Measurements from ENCODE around the gene RPS3A. TPM values are rescaled to one million over a fixed set of nuclear protein-coding genes. Genes with fewer than 3 reads are reported as not detected.
A peak's percentile ranks its signal among the peaks of the same experiment; 100 is the strongest.

The RPS3A gene
- total and polyA plus RNA-seq, 2 of the 13 experiments (the other 11 are each of a cell fraction or from before 2014, with no cell fraction given), result 3,332 to 3,626 TPM

DNA sequence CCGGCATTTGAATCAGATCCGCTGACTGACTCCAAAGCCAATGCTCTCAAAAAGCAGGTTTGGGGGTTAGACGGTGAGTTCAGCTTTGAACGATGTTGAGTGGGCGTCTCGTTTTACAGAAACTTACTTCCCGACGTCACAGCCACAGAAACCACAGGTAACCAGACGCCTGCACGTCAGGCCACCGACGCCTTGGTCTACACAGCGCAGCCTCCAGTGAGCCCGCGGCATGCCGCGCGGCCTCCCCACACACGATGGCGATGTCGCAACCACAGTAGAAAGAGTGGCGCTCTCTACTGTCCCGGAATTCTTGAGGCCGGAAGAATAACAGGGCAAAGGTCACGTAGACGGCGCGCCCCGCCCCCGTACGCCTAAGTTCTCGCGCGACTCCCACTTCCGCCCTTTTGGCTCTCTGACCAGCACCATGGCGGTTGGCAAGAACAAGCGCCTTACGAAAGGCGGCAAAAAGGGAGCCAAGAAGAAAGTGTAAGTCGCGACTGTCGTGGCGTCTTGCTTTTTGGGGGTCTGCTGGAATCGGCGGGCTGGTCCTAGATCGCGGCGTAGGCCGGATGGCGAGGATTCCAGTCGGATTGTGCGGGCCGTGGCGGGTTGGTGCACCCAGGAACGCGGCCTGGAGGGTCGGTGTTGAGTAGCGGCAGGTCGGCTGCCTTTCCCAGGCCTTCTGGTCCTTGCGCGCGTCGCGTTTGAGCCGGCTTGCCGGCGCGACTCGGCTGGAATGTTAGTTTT, at the start of gene RPS3A (continued):
- TF ChIP-seq CBX5 (CRISPR knock-in tag; IDR thresholded peaks at IDR 0.05; ENCODE audit: borderline replicate concordance) (peak; percentile 79; the same call in 1 of the 2 replicates), NR2F1 (CRISPR knock-in tag; IDR thresholded peaks at IDR 0.05) (peak; percentile 74 to 92), ZNF605 (CRISPR knock-in tag; IDR thresholded peaks at IDR 0.05) (peak; percentile 96), ZMYM4 (CRISPR knock-in tag; IDR thresholded peaks at IDR 0.05) (peak; percentile 100), ZNF577 (CRISPR knock-in tag; IDR thresholded peaks at IDR 0.05; ENCODE audit: borderline replicate concordance, low read depth) (no peak), ZNF280D (CRISPR knock-in tag; IDR thresholded peaks at IDR 0.05) (peak; percentile 98), ZBTB34 (CRISPR knock-in tag; IDR thresholded peaks at IDR 0.05) (peak; percentile 93), ZNF367 (CRISPR knock-in tag; IDR thresholded peaks at IDR 0.05; ENCODE audit: borderline replicate concordance) (0 out of 2 replicates have a peak, but pooled peaks have one; percentile 51), ZNF772 (CRISPR knock-in tag; IDR thresholded peaks at IDR 0.05) (peak; percentile 91), NCOA2 (CRISPR knock-in tag; IDR thresholded peaks at IDR 0.05) (peak; percentile 74), IRF2 (CRISPR knock-in tag; IDR thresholded peaks at IDR 0.05) (peak; percentile 98), ZBTB7A (CRISPR knock-in tag; IDR thresholded peaks at IDR 0.05) (peak; percentile 55), ZNF383 (CRISPR knock-in tag; IDR thresholded peaks at IDR 0.05; ENCODE audit: borderline replicate concordance) (no peak; the same call in 1 of the 2 replicates), FLYWCH1 (CRISPR knock-in tag; IDR thresholded peaks at IDR 0.05) (peak; percentile 93; the same call in 1 of the 2 replicates), JUND (CRISPR knock-in tag; IDR thresholded peaks at IDR 0.05) (peak; percentile 43; the same call in 1 of the 2 replicates)
- TF ChIP-seq, protein P1, sequence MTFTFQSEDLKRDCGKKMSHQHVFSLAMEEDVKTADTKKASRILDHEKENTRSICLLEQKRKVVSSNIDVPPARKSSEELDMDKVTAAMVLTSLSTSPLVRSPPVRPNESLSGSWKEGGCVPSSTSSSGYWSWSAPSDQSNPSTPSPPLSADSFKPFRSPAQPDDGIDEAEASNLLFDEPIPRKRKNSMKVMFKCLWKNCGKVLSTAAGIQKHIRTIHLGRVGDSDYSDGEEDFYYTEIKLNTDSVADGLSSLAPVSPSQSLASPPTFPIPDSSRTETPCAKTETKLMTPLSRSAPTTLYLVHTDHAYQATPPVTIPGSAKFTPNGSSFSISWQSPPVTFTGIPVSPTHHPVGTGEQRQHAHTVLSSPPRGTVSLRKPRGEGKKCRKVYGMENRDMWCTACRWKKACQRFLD (CRISPR knock-in tag; IDR thresholded peaks at IDR 0.05; ENCODE audit: borderline replicate concordance), result peak; percentile 97
- TF ChIP-seq, protein P2, sequence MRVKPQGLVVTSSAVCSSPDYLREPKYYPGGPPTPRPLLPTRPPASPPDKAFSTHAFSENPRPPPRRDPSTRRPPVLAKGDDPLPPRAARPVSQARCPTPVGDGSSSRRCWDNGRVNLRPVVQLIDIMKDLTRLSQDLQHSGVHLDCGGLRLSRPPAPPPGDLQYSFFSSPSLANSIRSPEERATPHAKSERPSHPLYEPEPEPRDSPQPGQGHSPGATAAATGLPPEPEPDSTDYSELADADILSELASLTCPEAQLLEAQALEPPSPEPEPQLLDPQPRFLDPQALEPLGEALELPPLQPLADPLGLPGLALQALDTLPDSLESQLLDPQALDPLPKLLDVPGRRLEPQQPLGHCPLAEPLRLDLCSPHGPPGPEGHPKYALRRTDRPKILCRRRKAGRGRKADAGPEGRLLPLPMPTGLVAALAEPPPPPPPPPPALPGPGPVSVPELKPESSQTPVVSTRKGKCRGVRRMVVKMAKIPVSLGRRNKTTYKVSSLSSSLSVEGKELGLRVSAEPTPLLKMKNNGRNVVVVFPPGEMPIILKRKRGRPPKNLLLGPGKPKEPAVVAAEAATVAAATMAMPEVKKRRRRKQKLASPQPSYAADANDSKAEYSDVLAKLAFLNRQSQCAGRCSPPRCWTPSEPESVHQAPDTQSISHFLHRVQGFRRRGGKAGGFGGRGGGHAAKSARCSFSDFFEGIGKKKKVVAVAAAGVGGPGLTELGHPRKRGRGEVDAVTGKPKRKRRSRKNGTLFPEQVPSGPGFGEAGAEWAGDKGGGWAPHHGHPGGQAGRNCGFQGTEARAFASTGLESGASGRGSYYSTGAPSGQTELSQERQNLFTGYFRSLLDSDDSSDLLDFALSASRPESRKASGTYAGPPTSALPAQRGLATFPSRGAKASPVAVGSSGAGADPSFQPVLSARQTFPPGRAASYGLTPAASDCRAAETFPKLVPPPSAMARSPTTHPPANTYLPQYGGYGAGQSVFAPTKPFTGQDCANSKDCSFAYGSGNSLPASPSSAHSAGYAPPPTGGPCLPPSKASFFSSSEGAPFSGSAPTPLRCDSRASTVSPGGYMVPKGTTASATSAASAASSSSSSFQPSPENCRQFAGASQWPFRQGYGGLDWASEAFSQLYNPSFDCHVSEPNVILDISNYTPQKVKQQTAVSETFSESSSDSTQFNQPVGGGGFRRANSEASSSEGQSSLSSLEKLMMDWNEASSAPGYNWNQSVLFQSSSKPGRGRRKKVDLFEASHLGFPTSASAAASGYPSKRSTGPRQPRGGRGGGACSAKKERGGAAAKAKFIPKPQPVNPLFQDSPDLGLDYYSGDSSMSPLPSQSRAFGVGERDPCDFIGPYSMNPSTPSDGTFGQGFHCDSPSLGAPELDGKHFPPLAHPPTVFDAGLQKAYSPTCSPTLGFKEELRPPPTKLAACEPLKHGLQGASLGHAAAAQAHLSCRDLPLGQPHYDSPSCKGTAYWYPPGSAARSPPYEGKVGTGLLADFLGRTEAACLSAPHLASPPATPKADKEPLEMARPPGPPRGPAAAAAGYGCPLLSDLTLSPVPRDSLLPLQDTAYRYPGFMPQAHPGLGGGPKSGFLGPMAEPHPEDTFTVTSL (CRISPR knock-in tag; IDR thresholded peaks at IDR 0.05; ENCODE audit: borderline replicate concordance), result peak; percentile 80
